ENCODE results near the gene HLA-DOA.
A peak's percentile ranks its signal among the peaks of the same experiment; 100 is the strongest.

DNA sequence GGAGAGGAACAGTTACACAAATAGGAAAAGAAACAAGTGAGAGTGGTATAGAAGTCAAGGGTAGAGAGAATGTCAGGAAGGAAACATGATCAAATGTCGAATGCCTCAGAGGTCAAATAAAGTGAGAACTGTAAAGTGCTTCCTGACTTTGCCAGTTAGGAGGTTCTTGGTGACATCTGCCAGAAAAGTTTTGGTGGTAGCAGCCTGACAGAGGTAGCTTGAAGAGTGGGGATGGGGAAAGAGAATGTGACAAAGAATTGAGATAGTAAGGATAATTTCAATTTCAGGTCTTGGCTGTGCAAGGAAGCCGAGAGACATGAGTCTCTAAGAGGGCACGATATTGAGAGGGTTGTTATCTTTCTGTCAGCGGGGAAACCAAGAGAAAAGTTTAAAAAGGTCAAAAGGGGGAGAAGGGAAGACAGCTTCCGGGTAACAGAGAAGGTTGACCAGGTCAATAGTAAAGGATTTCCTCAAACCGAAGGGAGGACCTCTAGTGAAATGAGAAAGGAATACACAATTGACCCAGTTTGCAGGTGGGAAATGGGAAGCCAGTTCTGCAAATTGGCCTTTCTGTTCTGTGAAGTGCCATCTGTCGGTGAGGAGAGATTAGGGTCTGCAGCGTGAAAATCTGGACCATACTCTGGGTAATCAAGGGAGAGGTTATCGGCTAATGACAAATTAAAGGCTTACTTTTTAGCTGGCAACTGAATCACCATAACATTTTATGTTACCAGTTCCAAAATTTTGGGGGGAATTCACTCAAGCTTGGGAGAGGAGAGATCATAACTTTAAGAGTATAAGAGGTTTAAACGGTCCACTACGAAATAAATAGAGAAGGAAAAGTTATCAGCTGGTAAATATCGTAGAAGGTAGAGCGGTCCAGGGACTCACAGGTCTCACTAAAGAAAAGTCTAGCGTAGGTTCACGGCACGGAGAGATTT, 42.0 kb downstream of the HLA-DOA start:
- TF ChIP-seq, protein P1, sequence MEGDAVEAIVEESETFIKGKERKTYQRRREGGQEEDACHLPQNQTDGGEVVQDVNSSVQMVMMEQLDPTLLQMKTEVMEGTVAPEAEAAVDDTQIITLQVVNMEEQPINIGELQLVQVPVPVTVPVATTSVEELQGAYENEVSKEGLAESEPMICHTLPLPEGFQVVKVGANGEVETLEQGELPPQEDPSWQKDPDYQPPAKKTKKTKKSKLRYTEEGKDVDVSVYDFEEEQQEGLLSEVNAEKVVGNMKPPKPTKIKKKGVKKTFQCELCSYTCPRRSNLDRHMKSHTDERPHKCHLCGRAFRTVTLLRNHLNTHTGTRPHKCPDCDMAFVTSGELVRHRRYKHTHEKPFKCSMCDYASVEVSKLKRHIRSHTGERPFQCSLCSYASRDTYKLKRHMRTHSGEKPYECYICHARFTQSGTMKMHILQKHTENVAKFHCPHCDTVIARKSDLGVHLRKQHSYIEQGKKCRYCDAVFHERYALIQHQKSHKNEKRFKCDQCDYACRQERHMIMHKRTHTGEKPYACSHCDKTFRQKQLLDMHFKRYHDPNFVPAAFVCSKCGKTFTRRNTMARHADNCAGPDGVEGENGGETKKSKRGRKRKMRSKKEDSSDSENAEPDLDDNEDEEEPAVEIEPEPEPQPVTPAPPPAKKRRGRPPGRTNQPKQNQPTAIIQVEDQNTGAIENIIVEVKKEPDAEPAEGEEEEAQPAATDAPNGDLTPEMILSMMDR (IDR thresholded peaks at IDR 0.05; ENCODE audit: low read depth, low read length) = peak; percentile 65
- no peak for TF ChIP-seq EZH2phosphoT487 (IDR thresholded peaks at IDR 0.05; ENCODE audit: low read depth)
